Hepatocyte (in vitro differentiated cells): Measurements from ENCODE around the gene MAFB. TPM values are rescaled to one million over a fixed set of nuclear protein-coding genes. Genes with fewer than 3 reads are reported as not detected.

Source experiments
- DNase-seq: peaks from one replicate; pipeline ENCODE4 v3.0.0-alpha.2; 2016; ENCODE audit warnings: low spot score
- H2AFZ ChIP-seq: fragments of 200-600 bp; sonication (generic); 2 replicates; pipeline ENCODE4 v1.6.0; 2016; ENCODE audit warnings: antibody characterized with exemption, mild to moderate bottlenecking
- H3K27ac ChIP-seq: fragments of 200-600 bp; sonication (generic); 2 replicates; pipeline ENCODE4 v1.5.1; 2016; ENCODE audit warnings: mild to moderate bottlenecking
- H3K27me3 ChIP-seq: fragments of 200-600 bp; sonication (generic); 2 replicates; pipeline ENCODE4 v1.6.1; 2016
- H3K36me3 ChIP-seq: fragments of 200-600 bp; sonication (generic); replicated peaks from 2 replicates; pipeline ENCODE4 v1.5.1; 2016; ENCODE audit warnings: low read depth; ENCODE audit not compliant: insufficient read depth
- H3K4me1 ChIP-seq: fragments of 200-600 bp; sonication (generic); 2 replicates; pipeline ENCODE4 v1.5.1; 2016; ENCODE audit warnings: mild to moderate bottlenecking, moderate library complexity; ENCODE audit not compliant: insufficient read depth
- H3K4me2 ChIP-seq: fragments of 200-600 bp; sonication (generic); 2 replicates; pipeline ENCODE4 v1.6.0; 2016
- H3K4me3 ChIP-seq: fragments of 200-600 bp; sonication (generic); 2 replicates; pipeline ENCODE4 v1.5.1; 2016; ENCODE audit warnings: mild to moderate bottlenecking
- H3K79me2 ChIP-seq: fragments of 200-600 bp; sonication (generic); 2 replicates; pipeline ENCODE4 v1.6.0; 2017; ENCODE audit warnings: mild to moderate bottlenecking
- H3K9me2 ChIP-seq: fragments of 200-600 bp; sonication (generic); replicated peaks from 2 replicates; pipeline ENCODE4 v1.6.0; 2017; ENCODE audit warnings: mild to moderate bottlenecking; ENCODE audit not compliant: insufficient read depth
- H3K9me3 ChIP-seq: fragments of 200-600 bp; sonication (generic); 2 replicates; pipeline ENCODE4 v1.5.1; 2016; ENCODE audit warnings: low read depth, mild to moderate bottlenecking
- H4K20me1 ChIP-seq: fragments of 200-600 bp; sonication (generic); 2 replicates; pipeline ENCODE4 v1.6.0; 2016; ENCODE audit warnings: mild to moderate bottlenecking; ENCODE audit not compliant: insufficient read depth, poor library complexity, severe bottlenecking
- CTCF ChIP-seq: fragments of 200-600 bp; sonication (generic); IDR thresholded peaks from 2 replicates; pipeline ENCODE4 v1.5.1; 2016; ENCODE audit warnings: antibody characterized with exemption, mild to moderate bottlenecking; ENCODE audit not compliant: poor library complexity
- EZH2 ChIP-seq: fragments of 200-600 bp; sonication (generic); IDR thresholded peaks from 2 replicates; pipeline ENCODE4 v1.6.1; 2016; ENCODE audit warnings: antibody characterized with exemption, mild to moderate bottlenecking, borderline replicate concordance
- EZH2phosphoT487 ChIP-seq: fragments of 200-600 bp; sonication (generic); IDR thresholded peaks from one replicate; pipeline ENCODE4 v1.6.1; 2018; ENCODE audit warnings: antibody characterized with exemption, mild to moderate bottlenecking, low read depth, moderate library complexity; ENCODE audit not compliant: unreplicated experiment, severe bottlenecking
- WGBS: methylation state at CpG from one replicate; pipeline ENCODE4 v1.1.6; 2016; ENCODE audit warnings: low lambda C conversion rate; ENCODE audit errors: missing lambda C conversion rate; 5-methylcytosine and 5-hydroxymethylcytosine counted together
- polyA plus RNA-seq: library from polyadenylated mRNA; unstranded; fragments of >200 nt; fragmentation: Nextera tagmentation; extraction: Ambion mirVana; gene quantifications from 2 replicates; pipeline ENCODE4 v1.2.1, GENCODE V29; 2016
- total RNA-seq: library from RNA; depleted of rRNA; stranded (reverse); fragments of >200 nt; gene quantifications from 2 replicates; pipeline ENCODE4 v1.2.3, GENCODE V29; 2014

MAFB gene
- total and polyA plus RNA-seq, 2 experiments from 2014 or later: 3.4 to 4.1 TPM

GRCh38 chr20:40663304-40663790 lies 25.7 kb downstream of the MAFB start:
- no peak overlapping the region for H2AFZ ChIP-seq
- DNase-seq: no peak
- H3K9me2 ChIP-seq: no peaks in the 10 kb centered on the region
- H3K79me2 ChIP-seq: no peaks in the 10 kb centered on the region
- H3K4me3 ChIP-seq: no peak overlapping the region
- no peak overlapping the region for H3K4me2 ChIP-seq
- H3K27ac ChIP-seq: no peak overlapping the region
- no peaks in the 10 kb centered on the region for H3K36me3 ChIP-seq
- H3K9me3 ChIP-seq: no peaks in the 10 kb centered on the region
- no peaks in the 10 kb centered on the region for H4K20me1 ChIP-seq
- TF ChIP-seq EZH2: no peak
- 87% methylated on average over 9 of the region's 9 CpGs for WGBS
- H3K4me1 ChIP-seq: peaks cover 6% of the 10 kb centered on the region
- no peaks in the 10 kb centered on the region for H3K27me3 ChIP-seq

GRCh38 chr20:40659567-40659966 lies 29.5 kb downstream of the MAFB start:
- no peak overlapping the region for H3K27ac ChIP-seq
- no peaks in the 10 kb centered on the region for H3K79me2 ChIP-seq
- H3K9me3 ChIP-seq: no peaks in the 10 kb centered on the region
- no peak overlapping the region for H3K4me3 ChIP-seq
- H3K36me3 ChIP-seq: no peaks in the 10 kb centered on the region
- H4K20me1 ChIP-seq: no peaks in the 10 kb centered on the region
- H3K4me2 ChIP-seq: no peak overlapping the region
- 95% methylated on average over 3 of the region's 3 CpGs for WGBS
- H2AFZ ChIP-seq: no peak overlapping the region
- no peaks in the 10 kb centered on the region for H3K4me1 ChIP-seq
- no peak for DNase-seq
- TF ChIP-seq EZH2: no peak
- no peak for TF ChIP-seq CTCF
- TF ChIP-seq EZH2phosphoT487: no peak
- no peaks in the 10 kb centered on the region for H3K27me3 ChIP-seq
- no peaks in the 10 kb centered on the region for H3K9me2 ChIP-seq

- 96% methylated on average over 3 of the region's 3 CpGs for WGBS
These were observed 30.5 kb downstream of the MAFB start for GRCh38 chr20:40658509-40658908.

GRCh38 chr20:40657526-40657925 lies 31.5 kb downstream of the MAFB start:
- no peaks in the 10 kb centered on the region for H3K9me2 ChIP-seq
- H3K4me3 ChIP-seq: no peak overlapping the region
- H3K4me1 ChIP-seq: peaks cover 1% of the 10 kb centered on the region
- H4K20me1 ChIP-seq: no peaks in the 10 kb centered on the region
- no peak overlapping the region for H3K27ac ChIP-seq
- no peak for TF ChIP-seq EZH2phosphoT487
- no peak for TF ChIP-seq CTCF
- TF ChIP-seq EZH2: no peak
- H2AFZ ChIP-seq: no peak overlapping the region
- H3K4me2 ChIP-seq: no peak overlapping the region
- H3K9me3 ChIP-seq: no peaks in the 10 kb centered on the region
- DNase-seq: no peak
- H3K36me3 ChIP-seq: no peaks in the 10 kb centered on the region
- no peaks in the 10 kb centered on the region for H3K27me3 ChIP-seq
- WGBS: 68% methylated on average over 4 of the region's 4 CpGs
- no peaks in the 10 kb centered on the region for H3K79me2 ChIP-seq

More at GRCh38 chr20:40658509-40658908, 30.5 kb downstream of the MAFB start:
- TF ChIP-seq EZH2 (no peak), CTCF (no peak), EZH2phosphoT487 (no peak)
- Histone ChIP-seq H3K4me2 (no peak overlapping the region), H3K36me3 (no peaks in the 10 kb centered on the region), H2AFZ (no peak overlapping the region), H3K4me3 (no peak overlapping the region), H3K79me2 (no peaks in the 10 kb centered on the region), H3K9me3 (no peaks in the 10 kb centered on the region), H3K9me2 (no peaks in the 10 kb centered on the region), H4K20me1 (no peaks in the 10 kb centered on the region), H3K27ac (no peak overlapping the region), H3K4me1 (no peaks in the 10 kb centered on the region), H3K27me3 (no peaks in the 10 kb centered on the region)
- no peak for DNase-seq
